ENCODE results near the gene GOLGA6L2.

DNA sequence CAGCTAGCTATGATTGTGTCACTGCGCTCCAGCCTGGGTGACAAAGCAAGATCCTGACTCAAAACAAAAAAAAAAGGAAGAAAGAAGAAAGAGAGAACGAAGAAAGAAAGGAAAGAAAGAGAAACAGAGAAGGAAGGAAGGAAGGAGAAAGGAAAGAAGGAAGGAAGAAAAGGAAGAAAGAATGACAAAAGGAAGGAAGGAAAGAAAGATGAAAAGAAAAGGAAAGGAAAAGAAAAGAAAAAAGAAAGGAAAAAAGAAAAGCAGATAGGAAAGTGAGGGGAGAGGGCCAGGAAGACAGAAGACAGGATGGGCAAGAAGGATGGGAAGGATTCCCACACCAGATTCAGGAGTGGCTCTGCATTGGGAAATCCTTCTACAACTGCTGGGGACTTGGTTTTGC is 44.9 kb downstream of the GOLGA6L2 start:
- TF ChIP-seq, protein P1, sequence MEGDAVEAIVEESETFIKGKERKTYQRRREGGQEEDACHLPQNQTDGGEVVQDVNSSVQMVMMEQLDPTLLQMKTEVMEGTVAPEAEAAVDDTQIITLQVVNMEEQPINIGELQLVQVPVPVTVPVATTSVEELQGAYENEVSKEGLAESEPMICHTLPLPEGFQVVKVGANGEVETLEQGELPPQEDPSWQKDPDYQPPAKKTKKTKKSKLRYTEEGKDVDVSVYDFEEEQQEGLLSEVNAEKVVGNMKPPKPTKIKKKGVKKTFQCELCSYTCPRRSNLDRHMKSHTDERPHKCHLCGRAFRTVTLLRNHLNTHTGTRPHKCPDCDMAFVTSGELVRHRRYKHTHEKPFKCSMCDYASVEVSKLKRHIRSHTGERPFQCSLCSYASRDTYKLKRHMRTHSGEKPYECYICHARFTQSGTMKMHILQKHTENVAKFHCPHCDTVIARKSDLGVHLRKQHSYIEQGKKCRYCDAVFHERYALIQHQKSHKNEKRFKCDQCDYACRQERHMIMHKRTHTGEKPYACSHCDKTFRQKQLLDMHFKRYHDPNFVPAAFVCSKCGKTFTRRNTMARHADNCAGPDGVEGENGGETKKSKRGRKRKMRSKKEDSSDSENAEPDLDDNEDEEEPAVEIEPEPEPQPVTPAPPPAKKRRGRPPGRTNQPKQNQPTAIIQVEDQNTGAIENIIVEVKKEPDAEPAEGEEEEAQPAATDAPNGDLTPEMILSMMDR (IDR thresholded peaks at IDR 0.05; ENCODE audit: low read length), result no peak
- no peak for TF ChIP-seq EZH2 (optimal IDR thresholded peaks at IDR 0.05; ENCODE audit: low read depth, low read length)
- no peak for TF ChIP-seq EZH2phosphoT487 (IDR thresholded peaks at IDR 0.05; ENCODE audit: low read length)

Data from MM.1S (cell line).